Activated CD4-positive, alpha-beta T cell treated with anti-CD3 and anti-CD28 coated beads for 36 hours (primary cell): ENCODE measurements around the gene MAST4. TPM values are rescaled to one million over a fixed set of nuclear protein-coding genes. Genes with fewer than 3 reads are reported as not detected.

ENCODE experiments used
- ATAC-seq: fragments of 200-7000 bp; cut with Tn5 transposase; one replicate; pipeline ENCODE4 v1.10.0; 2021; ENCODE audit warnings: mild to moderate bottlenecking, moderate library complexity
- CTCF ChIA-PET: fragments of 350-600 bp; sonication (Branson Sonifier 250); formaldehyde crosslinking; loops from one replicate; lab custom pipeline; 2021; ENCODE audit warnings: antibody characterized with exemption; lab: Charles Lee
- POLR2A ChIA-PET: fragments of 350-600 bp; sonication (Branson Sonifier 250); formaldehyde crosslinking; loops from one replicate; lab custom pipeline; 2021; ENCODE audit warnings: antibody characterized with exemption, inconsistent platforms; lab: Charles Lee
- DNase-seq: peaks from one replicate; pipeline ENCODE4 v3.0.0-alpha.2; 2020
- H3K27ac Mint-ChIP-seq: one replicate; pipeline ENCODE4 v1.8.0; 2021; ENCODE audit warnings: mixed read lengths
- H3K27me3 Mint-ChIP-seq: one replicate; pipeline ENCODE4 v1.8.0; 2021; ENCODE audit warnings: mixed read lengths
- H3K36me3 Mint-ChIP-seq: one replicate; pipeline ENCODE4 v1.8.0; 2021; ENCODE audit warnings: low read depth, mixed read lengths
- H3K4me1 Mint-ChIP-seq: one replicate; pipeline ENCODE4 v1.8.0; 2021; ENCODE audit warnings: mixed read lengths
- H3K4me3 Mint-ChIP-seq: one replicate; pipeline ENCODE4 v1.8.0; 2021; ENCODE audit warnings: mild to moderate bottlenecking, moderate library complexity, mixed read lengths
- H3K9me3 Mint-ChIP-seq: one replicate; pipeline ENCODE4 v1.8.0; 2021; ENCODE audit warnings: low read depth, mixed read lengths
- intact Hi-C, 2 experiments: fragments of 100-400 bp; cut with DNase I in 1 of 2; cut with micrococcal nuclease in 1 of 2; formaldehyde crosslinking; loops; one replicate each; pipeline versions ENCODE4 v1.14.2 to v1.15.1; 2022 to 2024; cut with DNase I, micrococcal nuclease
- total RNA-seq, 2 experiments: library from RNA; stranded (reverse); gene quantifications; one replicate each; pipeline ENCODE4 v1.2.3, GENCODE V29; 2021

MAST4 gene
- total RNA-seq: 10 to 100 TPM; 19.2 to 26.7 TPM

DNA sequence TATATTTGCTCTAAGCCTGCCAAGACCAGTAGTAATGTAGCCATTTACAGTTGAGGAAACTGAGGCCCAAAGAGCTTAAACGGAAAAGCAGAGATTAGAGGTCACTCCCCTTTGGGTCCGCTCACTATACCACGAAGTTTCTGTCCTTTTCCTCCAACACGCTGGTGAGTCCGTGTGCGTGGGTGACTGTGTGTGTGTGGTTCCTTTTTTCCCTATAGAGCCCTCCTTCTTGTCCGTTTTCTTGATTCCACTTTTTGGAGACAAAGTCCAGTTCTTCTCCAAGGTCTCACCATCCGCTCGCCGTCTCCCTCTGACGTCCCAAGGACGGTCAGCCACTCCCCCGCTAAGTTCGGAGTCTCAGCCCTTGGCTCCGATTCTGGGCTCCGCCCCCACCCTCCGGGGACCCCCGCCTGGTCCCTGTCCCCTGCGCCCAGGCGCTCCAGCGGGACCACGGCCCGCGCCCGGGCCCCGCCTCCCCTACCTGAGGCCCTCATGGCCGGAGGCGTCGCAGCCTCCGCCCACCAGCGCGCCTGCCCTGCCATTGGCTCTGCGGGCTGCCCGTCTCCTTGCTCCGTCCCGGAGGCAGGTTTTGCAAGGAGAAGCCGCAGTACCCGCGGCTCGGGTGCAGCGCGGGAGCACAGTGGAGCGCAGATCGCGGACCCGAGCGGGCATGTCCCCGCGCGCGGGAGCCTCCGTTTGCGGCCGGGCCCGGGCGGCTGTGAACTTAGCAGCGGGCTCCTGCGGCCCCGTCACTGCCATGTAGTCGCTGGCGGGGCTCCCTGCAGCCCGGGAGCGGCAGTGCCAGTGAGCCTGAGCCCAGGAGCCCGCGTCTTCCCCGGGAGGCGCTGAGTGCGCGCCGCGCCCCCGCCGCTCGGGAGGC lies at the start of gene MAST4:
MAST4 (plus strand) TSS at position 638 of the 880 bp plus-strand sequence. CDS start 263 bp downstream, outside the sequence.
- Mint-ChIP-seq H3K27me3 (peaks cover 49% of the 10 kb centered on the region), H3K4me1 (peaks cover 16% of the 10 kb centered on the region), H3K27ac (no peak within 1 kb of the TSS), H3K36me3 (no peaks in the 10 kb centered on the region), H3K9me3 (no peaks in the 10 kb centered on the region), H3K4me3 (peak within 1 kb of the TSS; percentile 69)
- intact Hi-C loops: loop anchor here in 1 of 2 experiments (2.0 to 5.0 kb wide), 3 partner anchors 41 to 289 kb away; no protein-coding TSS in a partner anchor
- ChIA-PET POLR2A (no interaction called here), CTCF (interaction anchor here (0.8 kb wide), 1 partner anchor 290 kb away, joined by 3 read pairs; no protein-coding TSS in a partner anchor)
- DNase-seq (peak; percentile 86), ATAC-seq (peak; percentile 97)

DNA sequence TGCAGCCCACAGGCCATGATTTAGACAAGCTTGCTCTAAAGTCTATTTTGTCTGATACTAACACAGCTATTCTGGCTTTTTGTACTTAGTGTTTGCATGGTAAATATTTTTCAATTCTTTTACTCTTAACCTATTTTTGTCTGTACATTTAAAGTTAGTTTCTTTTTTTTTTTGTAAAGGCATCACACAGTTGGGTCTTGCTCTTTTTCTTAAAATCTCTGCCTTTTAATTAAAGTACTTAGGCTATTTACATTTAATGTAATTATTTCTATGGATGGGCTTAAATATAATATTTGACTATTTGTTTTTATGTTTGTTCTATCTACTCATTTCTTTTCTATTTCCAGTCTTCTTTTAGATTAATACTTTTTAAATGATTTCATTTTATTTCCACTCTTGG lies 49.7 kb upstream of the MAST4 start:
- Mint-ChIP-seq H3K4me1 (no peaks in the 10 kb centered on the region), H3K36me3 (no peaks in the 10 kb centered on the region), H3K27me3 (peaks cover 20% of the 10 kb centered on the region), H3K27ac (no peak overlapping the region), H3K4me3 (no peak overlapping the region), H3K9me3 (peaks cover 5% of the 10 kb centered on the region)
- ATAC-seq (no peak), DNase-seq (no peak)
- ChIA-PET POLR2A (no interaction called here), CTCF (interaction anchor here (0.6 to 0.7 kb wide), 2 partner anchors 69 to 249 kb away, joined by 3 read pairs; no protein-coding TSS in a partner anchor)
- intact Hi-C loops: no loop called here

DNA sequence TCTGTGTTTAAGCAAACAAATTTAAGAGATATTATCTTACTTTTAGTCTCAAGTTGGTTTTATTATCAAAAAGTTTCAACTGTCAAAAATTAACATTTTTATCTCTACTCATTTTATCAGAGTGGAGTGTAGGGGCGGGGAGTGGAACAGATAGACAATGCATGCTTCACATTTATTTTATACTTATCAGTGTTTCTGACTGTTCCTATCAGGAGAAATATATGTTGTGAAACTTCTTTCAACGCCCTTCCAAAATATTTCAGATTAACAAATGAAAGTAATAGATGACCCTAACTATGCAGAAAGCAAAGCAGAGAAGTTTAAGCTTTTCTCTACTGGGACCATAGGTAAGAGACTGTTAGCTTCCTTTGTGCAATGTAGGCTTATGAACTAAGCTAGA lies 44.9 kb upstream of the MAST4 start:
- Mint-ChIP-seq H3K36me3 (no peaks in the 10 kb centered on the region), H3K27me3 (peaks cover 21% of the 10 kb centered on the region), H3K4me1 (peaks cover 24% of the 10 kb centered on the region), H3K9me3 (peaks cover 7% of the 10 kb centered on the region), H3K27ac (no peak overlapping the region), H3K4me3 (no peak overlapping the region)
- CTCF ChIA-PET: interaction anchor here (0.6 kb wide), 1 partner anchor 11 kb away, joined by 4 read pairs; no protein-coding TSS in a partner anchor
- no peak for ATAC-seq
- POLR2A ChIA-PET: interaction anchor here (0.6 kb wide), 1 partner anchor 11 kb away, joined by 3 read pairs; no protein-coding TSS in a partner anchor
- DNase-seq: no peak
- intact Hi-C loops: loop anchor here (5.0 to 10.0 kb wide), 4 partner anchors 66 to 1881 kb away; no protein-coding TSS in a partner anchor

DNA sequence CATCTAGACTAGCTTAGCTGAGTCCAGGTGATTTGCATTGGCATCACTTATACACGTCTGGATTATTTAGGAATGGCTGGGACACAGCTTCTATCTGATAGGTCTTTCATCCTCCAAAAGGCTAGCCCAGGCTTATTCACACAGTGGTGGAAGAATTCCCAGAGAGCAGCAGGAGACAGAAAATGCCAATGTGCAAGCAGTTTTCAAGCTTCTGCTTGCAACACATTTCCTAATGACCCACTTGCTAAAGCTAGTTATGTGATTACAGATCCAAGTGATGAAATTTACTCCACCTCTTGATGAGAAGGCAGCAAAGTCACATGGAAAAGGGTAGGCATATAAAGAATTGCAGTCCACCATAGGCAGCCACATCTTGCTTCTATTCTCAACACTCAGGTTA lies 44.2 kb upstream of the MAST4 start:
- ChIA-PET CTCF (interaction anchor here (0.6 kb wide), 2 partner anchors 10 to 45 kb away, joined by 3 to 4 read pairs; no protein-coding TSS in a partner anchor), POLR2A (interaction anchor here (0.6 kb wide), 1 partner anchor 12 kb away, joined by 3 read pairs; no protein-coding TSS in a partner anchor)
- Mint-ChIP-seq H3K36me3 (no peaks in the 10 kb centered on the region), H3K27me3 (peaks cover 23% of the 10 kb centered on the region), H3K4me3 (no peak overlapping the region), H3K4me1 (peaks cover 24% of the 10 kb centered on the region), H3K9me3 (peaks cover 7% of the 10 kb centered on the region), H3K27ac (no peak overlapping the region)
- intact Hi-C loops: loop anchor here (5.0 to 10.0 kb wide), 4 partner anchors 65 to 1880 kb away; no protein-coding TSS in a partner anchor
- no peak for ATAC-seq
- DNase-seq: no peak

DNA sequence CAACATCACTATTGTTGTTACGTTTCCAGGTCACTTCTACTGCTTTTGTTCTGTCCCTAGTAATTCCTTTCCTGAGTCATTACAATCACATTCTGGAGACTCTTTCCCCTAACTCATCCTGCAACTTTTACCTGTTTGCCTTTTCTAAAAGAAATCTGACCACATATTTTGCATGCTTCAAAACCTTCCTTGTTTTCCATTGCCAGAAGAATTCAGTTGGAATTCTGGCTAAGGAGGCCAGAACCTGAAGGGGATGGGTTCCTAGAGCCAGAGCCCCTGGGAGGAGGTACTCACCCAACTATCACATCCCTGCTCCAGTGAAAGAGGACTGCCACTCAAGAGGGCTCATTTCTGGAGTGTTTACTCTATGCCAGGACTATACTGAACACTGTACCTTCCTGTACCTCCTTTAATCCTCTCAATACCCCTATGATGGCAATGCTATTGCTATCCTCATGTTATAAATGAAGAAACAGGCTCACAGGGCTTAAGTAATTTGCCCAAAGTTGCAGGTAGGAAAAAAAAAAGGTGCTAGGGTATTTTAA lies 42.8 kb upstream of the MAST4 start:
- H3K27ac Mint-ChIP-seq: no peak overlapping the region
- H3K4me1 Mint-ChIP-seq: peaks cover 26% of the 10 kb centered on the region
- H3K4me3 Mint-ChIP-seq: no peak overlapping the region
- intact Hi-C loops: loop anchor here (5.0 to 10.0 kb wide), 4 partner anchors 64 to 1879 kb away; no protein-coding TSS in a partner anchor
- ATAC-seq (no peak), DNase-seq (no peak)
- ChIA-PET POLR2A (interaction anchor here (1.0 kb wide), 2 partner anchors 13 to 113 kb away, joined by 3 to 6 read pairs; no protein-coding TSS in a partner anchor), CTCF (interaction anchor here (1.0 kb wide), 1 partner anchor 247 kb away, joined by 3 read pairs; no protein-coding TSS in a partner anchor)
- H3K9me3 Mint-ChIP-seq: peaks cover 5% of the 10 kb centered on the region
- peaks cover 24% of the 10 kb centered on the region for H3K27me3 Mint-ChIP-seq
- H3K36me3 Mint-ChIP-seq: no peaks in the 10 kb centered on the region

DNA sequence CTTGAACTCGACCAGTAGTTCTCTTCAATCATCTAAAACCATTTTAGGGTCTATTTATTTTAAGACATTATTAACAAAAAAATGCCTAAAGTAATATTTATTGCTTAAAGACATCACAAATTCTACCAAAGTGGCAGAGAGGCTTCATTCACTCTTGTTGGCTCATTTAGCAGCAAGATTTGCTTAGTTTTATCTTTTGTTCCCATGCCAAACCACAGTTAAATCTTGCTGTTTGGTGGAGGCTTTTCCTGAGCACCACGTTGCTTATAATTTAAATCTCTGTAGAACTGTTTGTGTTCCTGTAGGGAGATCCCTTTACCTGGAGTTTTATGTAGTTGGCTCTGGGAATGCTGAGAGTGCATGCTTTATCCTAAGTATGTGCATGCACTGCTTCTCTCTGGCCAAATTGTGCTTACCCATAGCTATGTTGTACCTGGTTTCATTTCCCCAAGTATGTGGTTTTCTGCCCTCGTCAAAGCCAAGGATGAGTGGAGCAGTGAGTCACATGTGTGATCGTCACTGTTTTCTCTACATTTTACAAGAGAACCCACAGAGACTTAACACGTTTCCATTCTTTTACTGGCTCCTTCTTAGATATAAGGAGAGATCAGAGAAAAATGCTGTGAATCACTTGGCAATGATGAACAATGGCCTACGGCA lies 42.1 kb upstream of the MAST4 start:
- Mint-ChIP-seq H3K4me1 (peaks cover 30% of the 10 kb centered on the region), H3K9me3 (peaks cover 5% of the 10 kb centered on the region), H3K27ac (peak overlapping the region; percentile 51), H3K4me3 (no peak overlapping the region), H3K27me3 (peaks cover 24% of the 10 kb centered on the region), H3K36me3 (no peaks in the 10 kb centered on the region)
- ChIA-PET POLR2A (interaction anchor here (1.0 kb wide), 2 partner anchors 14 to 114 kb away, joined by 3 to 6 read pairs; no protein-coding TSS in a partner anchor), CTCF (interaction anchor here (1.0 kb wide), 2 partner anchors 14 to 248 kb away, joined by 3 read pairs; no protein-coding TSS in a partner anchor)
- DNase-seq (peak; percentile 71), ATAC-seq (peak; percentile 90)
- intact Hi-C loops: loop anchor here (1.0 to 10.0 kb wide), 8 partner anchors 14 to 1878 kb away; partner anchors contain the start of gene MAST4 (in 1 of the 2)

DNA sequence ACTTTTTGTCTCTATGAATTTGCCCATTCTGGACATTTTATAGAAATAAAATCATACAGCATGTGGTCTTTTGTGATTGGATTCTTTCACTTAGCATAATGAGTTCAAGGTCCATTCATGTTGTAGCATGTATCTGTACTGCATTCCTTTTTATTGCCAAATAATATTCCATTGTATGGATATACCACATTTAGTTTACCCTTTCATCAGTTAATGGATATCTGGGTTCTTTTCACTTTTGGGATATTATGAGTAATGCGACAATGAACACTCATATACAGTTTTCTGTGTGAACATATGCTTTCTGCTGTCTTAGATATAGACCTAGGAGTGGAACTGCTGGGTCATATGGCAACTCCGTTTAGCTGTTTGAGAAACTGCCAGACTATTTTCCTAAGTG lies 41.3 kb upstream of the MAST4 start:
- DNase-seq: no peak
- H3K27me3 Mint-ChIP-seq: peaks cover 18% of the 10 kb centered on the region
- H3K27ac Mint-ChIP-seq: peak overlapping the region; percentile 42
- H3K4me1 Mint-ChIP-seq: peaks cover 30% of the 10 kb centered on the region
- CTCF ChIA-PET: interaction anchor here (1.0 kb wide), 1 partner anchor 15 kb away, joined by 3 read pairs; no protein-coding TSS in a partner anchor
- peaks cover 3% of the 10 kb centered on the region for H3K9me3 Mint-ChIP-seq
- POLR2A ChIA-PET: no interaction called here
- intact Hi-C loops: loop anchor here (1.0 to 10.0 kb wide), 8 partner anchors 15 to 1877 kb away; partner anchors contain the start of gene MAST4 (in 1 of the 2)
- H3K4me3 Mint-ChIP-seq: no peak overlapping the region
- no peaks in the 10 kb centered on the region for H3K36me3 Mint-ChIP-seq
- no peak for ATAC-seq

DNA sequence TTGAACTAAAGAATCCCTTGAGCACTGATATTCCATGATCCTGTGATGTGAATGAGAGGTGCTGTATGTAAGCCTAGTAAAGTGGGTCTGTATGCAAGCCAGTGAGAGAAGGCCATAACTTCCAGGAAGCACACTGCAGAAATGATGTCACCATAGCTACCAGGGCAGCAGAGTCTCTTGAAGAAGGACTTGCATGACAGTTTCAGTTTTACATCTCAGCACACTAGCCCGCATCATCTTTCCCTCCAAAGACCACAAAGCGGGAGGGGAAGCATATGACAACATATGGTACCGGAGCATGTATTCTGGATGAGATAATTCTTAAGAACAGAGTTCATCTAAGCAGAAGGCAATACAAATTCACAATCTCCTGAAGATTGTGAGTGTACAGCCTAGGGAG lies 37.6 kb upstream of the MAST4 start:
- no peak overlapping the region for H3K4me3 Mint-ChIP-seq
- peaks cover 3% of the 10 kb centered on the region for H3K9me3 Mint-ChIP-seq
- CTCF ChIA-PET: no interaction called here
- ATAC-seq: peak; percentile 43
- no peaks in the 10 kb centered on the region for H3K36me3 Mint-ChIP-seq
- POLR2A ChIA-PET: interaction anchor here (0.8 kb wide), 1 partner anchor 400 kb away, joined by 4 read pairs; no protein-coding TSS in a partner anchor
- DNase-seq: peak; percentile 37
- peaks cover 9% of the 10 kb centered on the region for H3K27me3 Mint-ChIP-seq
- peak overlapping the region; percentile 61 for H3K27ac Mint-ChIP-seq
- intact Hi-C loops: loop anchor here in 1 of 2 experiments (10.0 kb wide), 1 partner anchor 446 kb away; no protein-coding TSS in a partner anchor
- peaks cover 24% of the 10 kb centered on the region for H3K4me1 Mint-ChIP-seq

DNA sequence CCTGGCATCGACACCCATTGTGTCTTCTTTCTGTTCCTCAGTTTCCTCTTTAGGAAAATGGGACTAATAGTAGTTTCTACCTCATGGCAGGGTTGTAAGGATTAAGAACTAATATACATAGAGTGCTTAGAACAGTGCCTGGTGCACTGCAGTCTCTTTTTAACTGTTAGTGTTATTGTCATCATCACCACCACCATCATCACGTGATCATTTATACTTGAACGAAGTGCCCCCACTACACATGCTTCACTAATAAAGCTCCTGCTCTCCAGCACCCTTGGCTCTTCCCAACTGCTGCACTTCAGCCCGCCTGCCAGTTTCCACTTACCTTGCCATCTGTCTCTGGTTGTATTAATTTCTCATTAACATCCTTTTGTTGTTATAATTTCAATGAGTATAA lies 35.8 kb upstream of the MAST4 start:
- Mint-ChIP-seq H3K36me3 (no peaks in the 10 kb centered on the region), H3K4me1 (peaks cover 9% of the 10 kb centered on the region), H3K9me3 (peaks cover under 1% of the 10 kb centered on the region), H3K27me3 (peaks cover 14% of the 10 kb centered on the region), H3K27ac (no peak overlapping the region), H3K4me3 (no peak overlapping the region)
- POLR2A ChIA-PET: no interaction called here
- ATAC-seq (no peak), DNase-seq (no peak)
- intact Hi-C loops: no loop called here
- CTCF ChIA-PET: no interaction called here

DNA sequence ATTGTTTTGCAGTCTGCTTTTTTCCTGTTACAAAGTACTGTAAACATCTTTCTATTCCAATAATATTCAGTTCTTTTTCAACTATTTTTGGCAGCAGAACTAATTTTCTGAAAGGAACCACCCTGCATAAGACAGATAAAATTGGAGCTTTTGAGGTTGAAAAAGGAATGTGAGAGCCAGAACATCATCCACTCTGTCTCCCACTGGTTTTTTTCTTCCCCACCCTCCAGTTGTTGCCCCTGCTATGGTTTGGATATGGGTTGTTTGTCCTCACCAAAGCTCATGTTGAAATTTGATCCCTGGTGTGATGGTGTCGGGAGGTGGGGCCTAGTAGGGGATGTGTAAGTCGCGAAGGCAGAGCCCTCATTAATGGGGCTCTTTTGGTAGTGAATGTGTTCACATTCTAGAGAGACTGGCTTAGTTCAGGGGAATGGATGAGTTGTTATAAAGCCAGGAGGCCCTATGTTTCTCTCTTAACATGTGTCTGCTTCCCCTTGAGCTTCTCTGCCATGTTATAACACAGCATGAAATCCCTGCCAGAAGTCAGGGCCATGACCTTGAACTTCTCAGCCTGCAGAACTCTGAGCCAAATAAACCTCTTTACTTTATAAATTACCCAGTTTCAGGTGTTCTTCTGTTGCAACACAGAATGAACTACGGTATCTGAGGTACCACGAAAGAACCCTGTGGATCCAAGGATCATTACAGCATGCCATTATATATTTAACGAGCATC lies 34.8 kb upstream of the MAST4 start:
- CTCF ChIA-PET: no interaction called here
- Mint-ChIP-seq H3K9me3 (no peaks in the 10 kb centered on the region), H3K4me3 (no peak overlapping the region), H3K4me1 (peaks cover 14% of the 10 kb centered on the region), H3K36me3 (no peaks in the 10 kb centered on the region), H3K27ac (no peak overlapping the region), H3K27me3 (peaks cover 17% of the 10 kb centered on the region)
- intact Hi-C loops: no loop called here
- ATAC-seq (no peak), DNase-seq (no peak)
- POLR2A ChIA-PET: no interaction called here
